Smooth muscle cell (in vitro differentiated cells): ENCODE data around the gene SNRPD3. TPM values are rescaled to one million over a fixed set of nuclear protein-coding genes. Genes with fewer than 3 reads are reported as not detected.

ENCODE experiments used
- DNase-seq: peaks from one replicate; lab custom pipeline; 2025; ENCODE audit not compliant: unreplicated experiment; lab: John Stamatoyannopoulos, UW
- H2AFZ ChIP-seq: fragments of 200-600 bp; sonication (generic); 2 replicates; pipeline ENCODE4 v1.6.0; 2016; ENCODE audit warnings: antibody characterized with exemption, low read depth, mild to moderate bottlenecking
- H3F3A ChIP-seq: fragments of 200-600 bp; sonication (generic); 2 replicates; pipeline ENCODE4 v1.6.0; 2017; ENCODE audit warnings: antibody characterized with exemption, low read depth
- H3K27ac ChIP-seq: fragments of 200-600 bp; sonication (generic); 2 replicates; pipeline ENCODE4 v1.5.1; 2016; ENCODE audit warnings: low read depth, mild to moderate bottlenecking
- H3K27me3 ChIP-seq: fragments of 200-600 bp; sonication (generic); 2 replicates; pipeline ENCODE4 v1.6.1; 2016; ENCODE audit warnings: low read depth, mild to moderate bottlenecking
- H3K36me3 ChIP-seq: fragments of 200-600 bp; sonication (generic); 2 replicates; pipeline ENCODE4 v1.5.1; 2016; ENCODE audit warnings: low read depth
- H3K4me1 ChIP-seq: fragments of 200-600 bp; sonication (generic); 2 replicates; pipeline ENCODE4 v1.5.1; 2016; ENCODE audit warnings: low read depth
- H3K4me2 ChIP-seq: fragments of 200-600 bp; sonication (generic); 2 replicates; pipeline ENCODE4 v1.6.0; 2016; ENCODE audit warnings: mild to moderate bottlenecking
- H3K4me3 ChIP-seq: fragments of 200-600 bp; sonication (generic); 2 replicates; pipeline ENCODE4 v1.5.1; 2016; ENCODE audit warnings: mild to moderate bottlenecking
- H3K79me2 ChIP-seq: fragments of 200-600 bp; sonication (generic); 2 replicates; pipeline ENCODE4 v1.6.0; 2016; ENCODE audit warnings: low read depth, mild to moderate bottlenecking
- H3K9ac ChIP-seq: fragments of 200-600 bp; sonication (generic); 2 replicates; pipeline ENCODE4 v1.6.0; 2016; ENCODE audit warnings: low read depth
- H3K9me3 ChIP-seq: fragments of 200-600 bp; sonication (generic); replicated peaks from 2 replicates; pipeline ENCODE4 v1.5.1; 2016; ENCODE audit warnings: low read depth
- H4K20me1 ChIP-seq: fragments of 200-600 bp; sonication (generic); 2 replicates; pipeline ENCODE4 v1.6.0; 2016; ENCODE audit warnings: low read depth
- WGBS: methylation state at CpG from one replicate; pipeline ENCODE4 v1.1.7; 2016; ENCODE audit warnings: low lambda C conversion rate; 5-methylcytosine and 5-hydroxymethylcytosine counted together
- polyA plus RNA-seq: library from polyadenylated mRNA; unstranded; fragments of >200 nt; fragmentation: Nextera tagmentation; extraction: Ambion mirVana; gene quantifications from 2 replicates; pipeline ENCODE4 v1.2.1, GENCODE V29; 2016
- total RNA-seq: library from RNA; depleted of rRNA; stranded (reverse); fragments of >200 nt; gene quantifications from 2 replicates; pipeline ENCODE4 v1.2.3, GENCODE V29; 2014
- TF ChIP-seq, protein P1 (sequence below): fragments of 200-600 bp; sonication (generic); IDR thresholded peaks from 2 replicates; pipeline ENCODE4 v1.5.1; 2017; ENCODE audit warnings: borderline replicate concordance, mild to moderate bottlenecking, antibody characterized with exemption; ENCODE audit not compliant: insufficient read depth, poor library complexity, severe bottlenecking

Gene SNRPD3
- total and polyA plus RNA-seq, 2 experiments from 2014 or later: 97.6 to 114 TPM

DNA sequence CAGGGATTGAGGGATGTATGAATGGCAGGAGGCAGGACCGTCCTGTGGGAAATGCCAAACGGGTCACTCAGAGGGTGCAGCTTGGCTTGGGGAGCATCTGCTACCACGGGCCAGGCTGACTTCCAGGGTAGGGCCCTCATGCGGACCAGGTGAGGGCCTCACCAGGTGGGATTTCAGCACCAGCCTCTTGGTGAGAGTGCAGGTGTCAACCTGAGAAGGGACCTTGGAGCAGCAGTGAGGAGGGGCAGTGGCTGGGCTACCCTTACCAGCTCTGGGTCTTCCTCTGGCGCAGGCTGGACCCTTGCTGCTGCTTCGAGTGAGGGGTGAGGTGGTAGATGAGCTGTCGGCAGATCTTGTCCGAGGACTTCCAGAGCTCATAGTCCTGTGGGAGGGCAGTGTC, 32.1 kb downstream of the SNRPD3 start:
- Histone ChIP-seq H3K4me1 (no peaks in the 10 kb centered on the region), H3K4me2 (no peak overlapping the region), H3K27ac (no peak overlapping the region), H3F3A (no peaks in the 10 kb centered on the region), H3K9ac (no peak overlapping the region), H3K36me3 (no peaks in the 10 kb centered on the region), H4K20me1 (no peaks in the 10 kb centered on the region), H3K27me3 (no peaks in the 10 kb centered on the region), H3K79me2 (no peaks in the 10 kb centered on the region), H3K9me3 (no peaks in the 10 kb centered on the region), H3K4me3 (no peak overlapping the region), H2AFZ (no peak overlapping the region)
- TF ChIP-seq, protein P1, sequence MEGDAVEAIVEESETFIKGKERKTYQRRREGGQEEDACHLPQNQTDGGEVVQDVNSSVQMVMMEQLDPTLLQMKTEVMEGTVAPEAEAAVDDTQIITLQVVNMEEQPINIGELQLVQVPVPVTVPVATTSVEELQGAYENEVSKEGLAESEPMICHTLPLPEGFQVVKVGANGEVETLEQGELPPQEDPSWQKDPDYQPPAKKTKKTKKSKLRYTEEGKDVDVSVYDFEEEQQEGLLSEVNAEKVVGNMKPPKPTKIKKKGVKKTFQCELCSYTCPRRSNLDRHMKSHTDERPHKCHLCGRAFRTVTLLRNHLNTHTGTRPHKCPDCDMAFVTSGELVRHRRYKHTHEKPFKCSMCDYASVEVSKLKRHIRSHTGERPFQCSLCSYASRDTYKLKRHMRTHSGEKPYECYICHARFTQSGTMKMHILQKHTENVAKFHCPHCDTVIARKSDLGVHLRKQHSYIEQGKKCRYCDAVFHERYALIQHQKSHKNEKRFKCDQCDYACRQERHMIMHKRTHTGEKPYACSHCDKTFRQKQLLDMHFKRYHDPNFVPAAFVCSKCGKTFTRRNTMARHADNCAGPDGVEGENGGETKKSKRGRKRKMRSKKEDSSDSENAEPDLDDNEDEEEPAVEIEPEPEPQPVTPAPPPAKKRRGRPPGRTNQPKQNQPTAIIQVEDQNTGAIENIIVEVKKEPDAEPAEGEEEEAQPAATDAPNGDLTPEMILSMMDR: no peak
- DNase-seq: no peak
- WGBS: 95% methylated on average over 8 of the region's 8 CpGs

DNA sequence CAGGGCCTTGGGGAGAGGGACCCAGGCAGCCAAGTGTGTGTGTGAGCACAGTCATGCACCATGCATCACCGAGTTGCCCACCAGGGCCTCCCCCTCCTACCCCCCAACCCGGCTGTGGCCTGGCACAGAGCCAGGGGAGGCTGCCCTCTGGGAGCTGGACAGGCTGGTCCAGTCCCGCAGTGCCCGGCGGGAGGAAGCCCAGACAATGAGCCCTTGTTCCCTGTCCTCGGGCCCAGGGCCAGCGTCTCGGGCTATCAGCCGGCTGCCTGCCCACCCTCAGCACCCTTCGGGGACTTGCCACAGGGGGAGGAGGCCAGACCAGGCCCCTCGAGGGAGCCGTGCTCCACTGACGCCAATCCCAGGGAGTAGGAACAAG, 32.6 kb downstream of the SNRPD3 start:
- H3K9ac ChIP-seq: no peak overlapping the region
- WGBS: 95% methylated on average over 13 of the region's 13 CpGs
- H3K27me3 ChIP-seq: no peaks in the 10 kb centered on the region
- H3K4me3 ChIP-seq: no peak overlapping the region
- peaks cover 1% of the 10 kb centered on the region for H3K4me1 ChIP-seq
- no peaks in the 10 kb centered on the region for H3K79me2 ChIP-seq
- no peaks in the 10 kb centered on the region for H4K20me1 ChIP-seq
- H3F3A ChIP-seq: no peaks in the 10 kb centered on the region
- TF ChIP-seq, protein P1: no peak
- H3K36me3 ChIP-seq: no peaks in the 10 kb centered on the region
- H3K27ac ChIP-seq: no peak overlapping the region
- no peak overlapping the region for H3K4me2 ChIP-seq
- H3K9me3 ChIP-seq: no peaks in the 10 kb centered on the region
- DNase-seq: no peak
- no peak overlapping the region for H2AFZ ChIP-seq

DNA sequence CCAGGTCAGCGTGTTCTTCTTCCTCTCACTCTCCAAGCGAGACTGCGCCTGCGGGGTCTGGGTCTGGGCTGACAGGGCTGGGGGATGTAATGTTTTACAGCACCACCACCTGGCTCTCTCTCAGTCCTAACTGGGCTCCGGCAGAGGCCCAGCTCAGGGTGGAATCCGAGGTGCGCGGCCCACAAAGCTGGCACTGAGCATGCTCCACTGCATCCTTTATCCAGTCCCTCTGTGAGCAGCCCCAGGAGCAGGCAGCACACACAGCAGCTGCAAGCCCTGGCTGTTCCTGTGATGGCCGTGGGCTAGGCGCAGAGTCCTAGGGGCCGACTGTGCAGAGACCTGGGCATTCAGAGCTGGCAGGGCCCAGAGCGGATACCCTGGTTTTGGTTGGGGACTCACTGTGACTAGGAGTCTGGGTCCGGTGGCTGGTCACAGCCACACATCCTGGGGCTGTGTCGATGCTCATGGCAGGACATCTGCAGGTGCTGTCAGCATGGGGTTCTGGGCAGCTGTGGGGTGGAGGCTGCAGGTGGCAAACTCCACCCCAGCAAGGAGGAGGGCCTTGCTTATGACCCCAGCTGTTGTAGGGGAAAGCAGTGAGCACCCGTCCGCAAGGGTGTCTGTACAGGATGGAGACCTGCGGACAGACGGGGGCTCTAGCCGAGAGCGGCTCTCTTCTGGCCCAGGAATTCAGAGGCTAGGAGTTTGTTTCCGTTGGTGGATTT, 33.1 kb downstream of the SNRPD3 start:
- no peak overlapping the region for H3K4me2 ChIP-seq
- TF ChIP-seq, protein P1: no peak

DNA sequence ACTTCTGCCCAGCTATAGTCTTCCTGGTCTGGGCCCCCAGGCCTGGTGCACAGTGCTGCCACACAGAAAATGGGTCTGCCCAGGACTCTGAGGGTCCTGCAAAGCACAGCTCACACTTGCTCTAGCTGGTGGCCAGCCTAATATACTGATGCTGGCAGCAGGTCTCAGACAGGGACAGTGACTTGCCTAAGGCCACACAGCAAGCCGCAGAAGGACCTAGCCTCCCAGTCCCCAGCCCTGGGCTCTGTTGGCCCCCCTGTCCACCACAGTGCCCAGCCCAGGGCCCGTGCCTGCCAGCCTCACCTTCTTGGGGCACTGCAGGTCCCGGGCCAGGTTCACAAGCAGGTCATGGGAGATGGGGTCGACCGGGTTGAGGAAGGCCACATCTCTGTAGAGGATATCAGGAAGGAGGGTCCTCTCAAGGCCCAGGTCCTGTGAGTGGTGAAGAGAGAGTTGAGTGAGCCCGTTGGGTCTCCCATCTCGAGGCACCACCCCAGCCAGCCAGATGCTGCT, 33.8 kb downstream of the SNRPD3 start:
- Histone ChIP-seq H3K79me2 (no peaks in the 10 kb centered on the region), H3K4me2 (no peak overlapping the region), H3K4me3 (no peak overlapping the region), H2AFZ (no peak overlapping the region), H3K27ac (no peak overlapping the region), H3K4me1 (peaks cover 8% of the 10 kb centered on the region), H3K9ac (no peak overlapping the region), H3K9me3 (no peaks in the 10 kb centered on the region), H3K27me3 (no peaks in the 10 kb centered on the region), H4K20me1 (no peaks in the 10 kb centered on the region), H3F3A (no peaks in the 10 kb centered on the region), H3K36me3 (no peaks in the 10 kb centered on the region)
- TF ChIP-seq, protein P1: no peak
- 92% methylated on average over 7 of the region's 7 CpGs for WGBS
- DNase-seq: no peak

More for the DNA sequence above, 33.1 kb downstream of the SNRPD3 start:
- H4K20me1 ChIP-seq: no peaks in the 10 kb centered on the region
- H2AFZ ChIP-seq: no peak overlapping the region
- no peaks in the 10 kb centered on the region for H3F3A ChIP-seq
- H3K27me3 ChIP-seq: no peaks in the 10 kb centered on the region
- no peaks in the 10 kb centered on the region for H3K36me3 ChIP-seq
- WGBS: 98% methylated on average over 21 of the region's 21 CpGs
- H3K27ac ChIP-seq: no peak overlapping the region
- no peaks in the 10 kb centered on the region for H3K79me2 ChIP-seq
- H3K9me3 ChIP-seq: no peaks in the 10 kb centered on the region
- no peak overlapping the region for H3K4me3 ChIP-seq
- peaks cover 7% of the 10 kb centered on the region for H3K4me1 ChIP-seq
- DNase-seq: no peak
- no peak overlapping the region for H3K9ac ChIP-seq
